Activated effector memory CD4-positive, alpha-beta T cell treated with anti-CD3 and anti-CD28 coated beads, Interleukin-2, amount 50 U/mL, for 16 hours (primary cell): ENCODE data around the gene UBE2N.

ENCODE experiments used
- DNase-seq: peaks from one replicate; pipeline ENCODE4 v3.0.0-alpha.2; 2020

UBE2N gene

DNA sequence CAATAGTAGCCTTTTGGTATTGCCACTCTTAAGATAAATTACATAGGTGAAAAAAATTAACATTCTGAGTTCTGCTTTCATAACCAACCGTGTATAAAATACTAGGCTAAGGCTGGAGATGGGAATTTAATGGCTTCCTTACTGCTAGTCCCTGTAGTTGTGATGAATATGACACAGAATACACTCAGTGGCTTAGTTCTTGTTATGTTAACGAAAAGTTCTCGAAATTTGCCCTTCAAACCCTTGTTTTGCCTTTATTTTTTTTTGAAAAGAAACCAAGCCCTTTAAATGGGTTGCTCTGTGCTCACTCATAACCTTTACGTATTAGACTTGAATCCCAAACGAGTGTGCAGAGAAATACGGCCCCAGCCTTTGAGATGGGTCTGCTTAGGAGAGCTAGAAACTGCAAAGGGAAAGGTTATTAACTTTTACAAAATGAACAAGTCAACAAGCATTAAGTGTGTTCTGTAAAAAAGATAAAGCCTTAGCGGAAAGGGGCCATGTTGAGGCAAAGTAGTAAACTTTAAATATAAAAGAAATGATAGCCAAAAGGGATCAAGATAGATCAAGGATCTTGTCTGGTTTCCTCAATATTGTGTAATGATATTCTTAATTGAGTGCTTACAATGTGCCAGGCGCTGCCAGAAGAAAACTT is 62.3 kb downstream of the UBE2N start:
- no peak for DNase-seq

DNA sequence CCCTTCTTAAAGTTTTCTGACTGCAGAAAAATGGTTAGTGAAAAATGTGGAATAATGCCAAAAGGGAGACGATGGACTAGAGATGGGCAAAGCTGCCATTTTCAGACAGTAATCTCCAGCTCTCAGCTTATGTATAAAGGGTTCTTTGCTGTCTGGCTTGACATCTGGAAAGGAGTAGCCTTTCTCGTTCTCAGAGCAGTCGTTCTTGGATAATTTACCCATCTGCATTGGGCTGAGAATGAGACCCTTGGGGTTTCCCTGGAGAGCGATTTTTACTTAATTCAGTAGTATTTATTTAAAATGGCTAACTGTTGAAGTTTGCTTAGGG is 62.8 kb downstream of the UBE2N start:
- DNase-seq: no peak

DNA sequence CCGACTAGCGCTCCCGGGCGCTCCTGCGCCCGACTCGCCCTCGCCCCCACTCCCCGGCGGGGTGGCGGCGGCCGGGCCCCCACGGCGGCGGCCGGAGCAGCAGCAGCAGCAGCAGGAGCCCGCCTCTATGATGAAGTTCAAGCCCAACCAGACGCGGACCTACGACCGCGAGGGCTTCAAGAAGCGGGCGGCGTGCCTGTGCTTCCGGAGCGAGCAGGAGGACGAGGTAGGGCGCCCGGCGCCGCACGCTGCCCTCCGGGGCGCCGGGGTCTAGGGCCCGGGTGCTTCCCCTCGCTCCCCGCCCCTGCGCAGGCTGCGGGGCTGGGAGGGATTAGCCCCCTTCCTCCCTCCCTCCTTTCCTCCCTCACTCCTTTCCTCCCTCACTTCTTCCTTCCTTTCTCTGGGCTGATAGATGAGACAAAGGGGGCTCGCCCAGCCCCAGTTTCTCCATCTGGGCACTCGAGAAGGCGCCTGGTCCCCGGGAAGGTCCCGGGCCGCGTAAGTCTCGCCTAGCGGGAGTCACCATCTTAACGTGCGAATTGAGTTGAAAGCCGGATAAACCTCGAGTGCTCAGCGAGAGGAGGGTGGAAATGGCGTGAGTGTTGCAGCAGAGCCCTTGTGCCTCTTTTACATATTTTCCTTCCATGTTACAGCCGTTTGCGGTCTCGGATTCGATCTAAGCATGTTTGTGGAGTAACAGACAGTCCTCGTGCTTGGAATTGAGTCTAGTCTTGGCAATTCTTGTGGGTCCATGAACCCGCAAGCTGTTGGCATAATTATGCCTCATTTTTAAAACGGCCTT is 63.4 kb downstream of the UBE2N start:
- peak; percentile 84 for DNase-seq

DNA sequence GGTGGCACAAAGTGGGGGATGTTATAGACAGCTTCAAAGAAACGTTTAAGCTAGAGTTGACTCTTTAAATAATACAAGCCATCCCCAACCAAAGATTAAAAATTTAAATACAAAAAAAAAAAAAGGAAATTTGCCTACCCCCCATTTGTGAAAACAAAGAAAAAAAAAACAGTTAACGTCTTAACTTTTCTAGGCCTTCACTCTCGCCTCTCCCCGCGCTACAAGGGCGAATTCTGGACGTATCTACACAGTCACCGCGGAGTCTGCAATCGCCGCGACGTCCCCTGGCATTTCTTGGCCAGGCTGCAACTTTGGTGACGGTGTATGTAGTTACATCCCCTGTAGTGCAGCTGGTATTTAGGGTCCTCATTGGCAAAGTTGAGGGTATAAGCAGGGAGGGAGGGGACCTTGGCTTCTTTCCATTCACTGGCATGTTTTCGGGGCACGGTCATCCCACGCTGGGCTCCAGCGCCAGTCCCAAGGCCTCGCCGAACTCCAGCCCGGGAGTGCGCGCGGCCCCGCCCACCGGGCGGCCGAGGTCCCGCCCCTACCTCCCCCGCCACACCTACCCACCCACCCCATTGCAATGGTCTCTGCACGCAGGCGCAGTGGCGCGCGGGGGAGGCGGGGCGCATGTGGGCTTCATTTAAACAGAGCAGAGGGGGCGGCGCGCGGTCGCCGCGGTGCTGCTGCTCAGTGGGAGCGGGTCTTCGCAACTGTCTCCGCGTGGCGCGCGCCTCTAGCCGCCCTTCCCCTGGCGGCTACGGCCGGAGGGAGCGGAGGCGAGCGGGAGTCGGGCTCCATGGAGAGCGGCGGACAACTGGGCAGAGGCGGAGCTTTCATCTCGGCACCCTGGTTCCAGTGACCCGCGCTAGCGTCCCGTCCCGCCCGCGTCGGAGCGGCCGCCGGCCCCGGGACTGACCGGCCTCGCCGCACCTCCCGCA is 64.2 kb downstream of the UBE2N start, which contains the start of gene NUDT4:
NUDT4 (plus strand) TSS at position 674 of the 944 bp plus-strand sequence. CDS start 398 bp downstream, outside the sequence.
- peak; percentile 99 for DNase-seq

DNA sequence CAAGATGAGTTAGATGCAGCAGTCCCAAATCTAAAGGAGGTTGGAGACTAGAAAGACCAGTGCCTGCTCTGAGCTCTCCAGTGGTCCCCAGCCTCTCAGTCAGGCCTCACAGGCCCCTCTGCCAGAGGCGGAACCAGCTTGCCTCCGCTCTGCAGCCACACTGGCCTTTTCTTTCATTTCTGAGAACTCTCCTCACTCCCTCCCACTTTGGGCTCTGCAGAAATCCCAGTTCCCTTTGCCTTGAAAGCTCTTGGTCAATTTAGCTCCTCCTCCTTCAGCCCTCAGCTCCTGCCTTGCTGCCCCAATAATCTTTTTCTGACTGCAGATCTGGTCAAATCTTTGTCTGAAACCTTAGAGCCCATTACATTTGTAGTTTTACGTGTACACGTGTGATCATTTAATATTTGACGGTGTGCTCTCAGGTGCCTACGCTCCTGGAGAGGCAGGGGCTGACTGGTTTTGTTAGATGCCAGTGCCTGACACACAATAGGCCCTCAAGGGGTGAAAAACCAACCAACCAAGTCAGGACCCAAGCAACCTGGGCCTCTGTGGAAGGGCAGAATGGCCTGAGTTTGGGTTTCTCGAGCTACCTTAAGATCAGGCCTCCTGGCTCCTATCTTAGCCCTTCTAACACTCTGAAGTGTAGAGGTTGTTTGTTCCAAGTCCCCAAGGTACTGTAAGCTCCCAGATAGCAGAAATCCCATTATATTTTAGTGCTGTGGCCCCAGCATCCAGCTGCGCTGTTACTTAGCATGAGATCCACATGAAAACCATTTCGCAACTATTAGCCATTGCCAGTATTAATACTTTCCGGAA is 65.1 kb downstream of the UBE2N start:
- DNase-seq: no peak

DNA sequence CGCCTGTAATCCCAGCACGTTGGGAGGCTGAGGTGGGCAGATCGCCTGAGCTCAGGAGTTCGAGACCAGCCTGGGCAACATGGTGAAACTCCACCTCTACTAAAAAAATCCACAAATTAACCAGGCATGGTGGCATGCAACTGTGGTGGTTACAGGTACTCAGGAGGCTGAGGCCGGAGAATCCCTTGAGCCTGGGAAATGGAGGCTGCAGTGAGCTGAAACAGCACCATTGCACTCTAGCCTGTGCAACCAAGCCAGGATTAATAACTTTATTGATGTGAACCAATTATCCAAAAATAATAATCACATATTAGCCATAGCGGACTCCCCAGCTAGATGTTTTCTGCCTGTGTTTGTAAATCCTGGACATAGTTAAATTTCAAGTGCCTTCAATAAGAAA is 65.8 kb downstream of the UBE2N start:
- DNase-seq: no peak

DNA sequence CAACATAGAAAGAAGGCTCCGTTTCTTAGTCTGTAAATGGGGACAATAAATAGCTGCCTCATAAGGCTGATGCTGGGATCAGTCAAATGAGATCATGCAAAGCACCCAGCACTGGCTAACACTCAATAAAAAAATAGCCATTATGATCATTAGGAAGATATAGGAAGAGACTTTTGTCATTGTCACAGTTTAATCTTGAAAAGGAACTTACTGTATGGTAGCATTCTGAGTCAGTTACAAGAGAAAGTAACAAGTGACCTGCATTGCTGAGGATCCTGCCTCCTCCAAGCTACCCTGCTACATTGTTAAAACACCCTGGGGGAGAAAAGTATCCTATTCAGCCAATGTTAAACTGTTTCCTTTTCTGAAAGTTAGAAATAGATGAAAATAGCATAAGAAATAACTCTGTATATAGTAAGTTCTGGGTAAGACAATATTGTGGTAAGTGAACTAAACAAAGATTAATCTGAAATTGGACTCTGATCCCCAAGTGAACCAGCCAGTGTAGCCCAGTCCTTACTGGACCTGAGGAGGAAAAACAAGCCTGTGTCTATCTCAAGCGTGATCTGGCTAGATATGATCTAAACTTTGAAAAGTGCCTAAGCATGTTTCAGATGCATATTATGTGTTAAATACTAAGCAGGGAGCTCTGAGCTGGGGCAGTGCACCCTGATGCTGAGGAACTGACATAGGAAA is 67.6 kb downstream of the UBE2N start:
- no peak for DNase-seq

DNA sequence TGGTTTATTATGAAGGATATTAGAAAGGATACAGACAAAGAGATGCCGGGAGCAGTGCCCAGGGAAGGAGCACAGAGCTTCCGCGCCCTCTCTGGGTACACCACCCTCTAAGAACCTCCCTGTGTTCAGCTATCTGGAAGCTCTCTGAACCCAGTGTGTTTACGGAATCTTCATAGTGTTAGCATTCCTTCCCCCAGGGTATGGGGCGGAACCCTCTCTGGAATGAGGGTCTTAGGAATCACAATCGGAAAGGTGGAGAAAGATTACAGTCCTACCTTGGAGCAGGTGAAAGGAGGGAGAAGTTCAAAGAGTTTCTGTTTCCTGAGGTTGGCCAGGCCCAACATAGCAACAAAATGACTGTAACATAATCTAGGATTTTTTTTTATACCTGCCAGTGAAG is 70.8 kb downstream of the UBE2N start:
- no peak for DNase-seq

DNA sequence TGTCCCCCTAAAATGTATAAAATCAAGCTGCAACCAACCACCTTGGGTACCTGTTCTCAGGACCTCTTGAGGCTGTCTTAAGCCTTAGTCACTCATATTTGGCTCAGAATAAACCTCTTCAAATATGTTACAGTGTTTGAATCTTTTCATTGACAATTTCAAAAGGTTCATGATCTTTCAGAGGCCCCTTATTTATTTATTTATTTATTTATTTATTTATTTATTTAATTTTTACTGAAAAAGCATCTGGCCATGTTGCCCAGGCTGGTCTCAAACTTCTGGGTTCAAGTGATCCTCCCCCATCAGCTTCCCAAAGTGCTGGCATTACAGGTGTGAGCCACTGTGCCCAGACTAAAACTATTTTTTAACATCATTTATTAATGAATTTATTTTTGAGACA is 72.2 kb downstream of the UBE2N start:
- DNase-seq: no peak

DNA sequence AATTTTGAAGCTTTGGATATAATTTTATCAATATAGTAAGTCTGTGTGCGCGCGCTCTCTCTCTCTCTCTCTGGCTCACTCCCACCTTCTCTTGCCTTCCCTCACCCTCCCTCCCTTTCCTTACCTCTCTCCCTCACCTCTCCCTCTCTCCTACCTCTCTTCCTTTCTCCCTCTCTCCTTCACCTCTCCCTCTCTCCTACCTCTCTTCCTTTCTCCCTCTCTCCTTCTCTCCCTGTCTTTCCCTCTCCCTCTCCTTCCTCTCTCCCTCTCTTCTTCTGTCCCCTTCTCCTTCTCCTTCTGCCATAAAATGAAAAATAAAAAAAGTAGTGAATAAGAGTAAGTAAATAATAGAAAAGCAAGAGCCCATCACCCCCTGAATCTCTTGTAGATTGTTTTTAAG is 73.0 kb downstream of the UBE2N start:
- DNase-seq: no peak

DNA sequence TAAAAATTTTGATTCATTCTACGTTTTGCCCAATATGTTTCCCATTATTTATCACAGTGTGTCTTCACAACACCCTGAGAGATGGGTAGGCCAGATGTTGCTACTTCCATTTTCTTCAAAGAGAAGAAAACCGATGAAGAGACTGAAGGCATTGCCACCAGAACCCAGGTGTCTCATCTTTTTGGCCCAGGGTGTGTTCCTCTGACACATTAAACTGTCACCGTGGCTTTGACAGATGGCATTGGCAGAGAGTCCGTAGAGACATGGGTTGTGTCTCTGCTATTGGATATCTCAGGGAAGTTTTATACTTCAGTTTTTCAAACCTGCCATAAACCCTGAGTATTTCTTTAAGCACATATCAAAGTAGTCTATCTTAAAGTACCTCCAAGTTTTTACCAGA is 75.3 kb downstream of the UBE2N start:
- no peak for DNase-seq

DNA sequence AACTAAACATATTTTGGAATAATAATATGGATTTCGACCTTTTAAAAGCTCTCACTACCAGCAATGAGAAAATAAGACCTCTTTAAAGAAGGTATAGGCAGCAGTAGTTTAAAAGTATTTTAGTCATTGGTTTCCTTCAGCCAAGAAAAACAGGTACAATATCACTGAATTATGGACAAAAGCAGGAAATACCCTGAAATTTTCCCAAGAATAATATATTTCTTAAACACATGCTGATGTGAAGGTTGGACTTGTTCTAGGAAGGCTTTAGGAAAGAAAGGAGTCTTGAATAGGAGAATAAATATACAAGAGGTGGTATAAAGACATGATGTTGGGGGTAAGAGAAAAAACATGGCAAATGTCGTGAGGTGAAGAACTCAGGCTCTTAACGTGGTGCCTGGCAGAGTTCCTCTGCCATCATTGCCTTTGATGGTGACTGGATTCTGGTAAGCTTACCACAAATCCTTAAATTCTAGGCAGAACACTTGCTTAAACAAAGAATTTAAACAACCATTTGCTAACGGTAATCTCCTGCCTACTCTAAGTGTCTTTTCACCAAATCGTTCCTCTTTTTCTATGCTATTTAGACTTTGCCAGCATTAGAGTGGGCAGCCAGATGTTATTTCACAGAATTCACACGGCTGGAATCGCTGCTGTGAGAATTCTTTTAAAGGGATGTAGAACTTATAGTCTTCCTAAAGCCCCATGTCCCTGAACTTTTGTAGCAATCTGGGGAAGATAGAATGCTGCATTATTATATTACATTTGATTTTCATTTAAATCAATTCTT is 75.9 kb downstream of the UBE2N start:
- no peak for DNase-seq

DNA sequence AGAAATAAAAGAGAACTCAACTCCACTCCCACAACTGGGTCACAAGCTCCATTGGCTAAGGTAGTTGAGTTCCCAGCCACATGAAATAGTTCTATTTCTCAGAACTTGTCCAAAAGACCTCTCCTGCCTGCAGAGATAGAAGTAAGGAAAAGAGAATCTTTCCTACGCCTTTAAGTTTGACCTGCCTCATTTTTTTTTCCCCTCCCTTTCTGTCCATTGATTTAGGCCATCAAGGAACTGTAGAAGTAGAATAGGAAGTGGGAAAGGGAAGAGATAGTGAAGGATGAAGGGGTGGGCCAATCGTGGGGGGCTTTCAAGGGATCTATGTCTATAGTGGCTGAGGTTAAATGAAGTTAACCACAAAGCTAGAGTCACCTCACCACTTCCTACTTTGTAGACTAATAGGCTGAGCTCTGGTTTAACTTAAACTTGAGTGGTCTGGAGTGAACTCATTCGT is 77.9 kb downstream of the UBE2N start:
- no peak for DNase-seq

DNA sequence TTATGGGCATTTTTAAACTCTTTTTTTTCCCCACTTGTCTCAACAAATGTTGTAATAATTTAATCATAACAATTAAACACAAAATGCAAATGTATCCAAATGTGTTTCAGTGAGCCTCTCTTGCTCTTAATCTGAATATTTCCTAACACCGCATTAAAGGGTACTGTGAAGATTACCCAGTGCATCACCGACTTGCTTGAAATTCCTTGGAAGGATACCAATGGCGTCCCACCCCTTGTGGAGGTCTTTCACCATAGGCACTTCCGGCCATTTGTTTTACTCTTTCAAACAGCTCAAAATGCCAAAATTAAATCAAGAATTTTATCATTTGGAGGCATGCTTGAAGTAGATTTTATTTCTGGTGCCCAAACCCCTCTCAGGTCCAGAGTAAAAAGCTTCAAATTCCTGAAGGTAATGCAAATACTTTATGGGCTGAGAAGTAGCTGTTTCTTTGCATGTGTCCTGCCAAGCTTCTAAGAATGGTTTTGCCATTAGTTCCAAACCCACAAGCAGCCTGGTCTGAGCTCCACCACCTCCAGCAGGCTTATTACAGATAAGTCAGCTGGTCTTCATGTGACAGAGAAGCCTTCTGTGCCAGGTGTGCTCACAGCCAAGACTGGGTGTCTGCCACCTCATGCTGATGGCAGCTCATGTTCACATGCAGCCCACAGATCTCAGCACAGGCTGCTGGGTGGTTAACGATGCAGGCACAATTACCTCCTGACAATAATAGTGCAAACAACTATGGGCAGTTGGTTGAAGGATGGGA is 80.4 kb downstream of the UBE2N start:
- DNase-seq: no peak

DNA sequence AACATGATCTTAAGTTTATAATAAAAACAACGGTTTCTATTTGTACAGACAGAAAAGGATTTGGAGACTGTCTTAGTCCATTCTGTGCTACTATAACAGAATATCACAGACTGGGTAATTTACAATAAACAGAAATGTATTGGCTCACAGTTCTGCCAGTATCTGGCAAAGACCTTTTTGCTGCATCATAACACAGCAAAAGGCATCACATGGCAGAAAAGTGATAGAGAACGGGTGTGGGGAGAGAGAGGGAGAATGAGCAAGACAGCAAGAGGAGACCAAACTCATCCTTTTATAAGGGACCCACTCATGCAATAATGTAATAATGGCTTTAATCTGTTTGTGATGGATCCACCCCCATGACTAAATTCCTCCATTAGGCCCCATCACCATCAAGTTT is 81.1 kb downstream of the UBE2N start:
- DNase-seq: no peak

DNA sequence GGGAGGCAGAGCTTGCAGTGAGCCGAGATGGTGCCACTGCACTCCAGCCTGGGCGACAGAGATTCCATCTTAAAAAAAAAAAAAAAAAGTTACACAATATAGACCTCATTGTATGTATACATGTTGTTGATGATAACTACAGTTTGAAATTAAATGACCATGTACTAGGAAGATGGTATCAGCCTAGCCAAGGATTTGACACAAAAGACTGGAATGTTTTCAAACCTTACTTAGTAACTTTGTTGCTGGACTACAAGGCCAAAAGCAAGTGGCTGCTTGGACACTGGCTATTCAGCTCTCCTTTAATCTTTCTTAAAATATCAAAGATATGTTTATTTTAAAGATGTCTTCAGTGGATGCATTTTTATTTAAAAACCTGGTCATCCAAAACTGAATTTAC is 82.9 kb downstream of the UBE2N start:
- DNase-seq: no peak

DNA sequence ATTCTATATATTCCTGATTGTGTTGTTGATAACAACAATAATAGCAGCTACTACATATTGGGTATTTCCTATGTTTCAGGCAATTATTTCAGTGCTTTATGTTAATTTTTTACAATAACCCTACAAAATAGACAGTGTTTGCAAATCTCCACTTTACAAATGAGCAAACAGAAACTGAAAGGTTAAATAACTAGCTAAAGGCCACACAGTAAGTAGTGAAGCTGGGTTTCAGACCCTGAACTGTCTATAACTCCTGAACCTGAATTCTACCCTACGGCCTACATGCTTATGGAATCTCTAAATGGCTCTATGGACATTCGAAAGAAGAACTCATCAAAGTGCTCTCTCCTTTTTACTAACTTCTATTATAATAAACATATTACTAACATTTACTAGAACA is 83.7 kb downstream of the UBE2N start:
- DNase-seq: no peak

DNA sequence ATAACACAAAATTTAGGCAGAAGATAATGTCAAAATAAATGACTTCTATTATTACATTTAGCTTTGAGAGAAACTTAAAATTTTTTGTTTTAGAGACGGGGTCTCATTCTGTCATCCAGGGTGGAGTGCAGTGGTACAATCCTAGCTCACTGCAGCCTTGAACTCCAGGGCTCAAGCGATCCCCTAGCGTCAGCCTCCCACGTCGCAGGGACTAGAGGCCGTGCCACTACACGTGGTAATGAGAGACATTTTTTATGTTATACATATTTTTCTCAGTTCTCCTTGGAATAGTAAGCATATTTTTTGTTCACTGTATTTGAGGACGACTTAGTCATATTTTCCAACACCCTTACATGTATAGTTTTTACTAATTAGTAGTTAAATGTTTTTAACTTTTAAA is 85.5 kb downstream of the UBE2N start:
- no peak for DNase-seq
